Measurements from ENCODE around the gene PAQR7.
A peak's percentile ranks its signal among the peaks of the same experiment; 100 is the strongest.
"Not testable (repeated sequence)": the region's sequence is repeated elsewhere in the genome, so short reads cannot be mapped to it uniquely, and the experiment has no call there.

The PAQR7 gene

DNA sequence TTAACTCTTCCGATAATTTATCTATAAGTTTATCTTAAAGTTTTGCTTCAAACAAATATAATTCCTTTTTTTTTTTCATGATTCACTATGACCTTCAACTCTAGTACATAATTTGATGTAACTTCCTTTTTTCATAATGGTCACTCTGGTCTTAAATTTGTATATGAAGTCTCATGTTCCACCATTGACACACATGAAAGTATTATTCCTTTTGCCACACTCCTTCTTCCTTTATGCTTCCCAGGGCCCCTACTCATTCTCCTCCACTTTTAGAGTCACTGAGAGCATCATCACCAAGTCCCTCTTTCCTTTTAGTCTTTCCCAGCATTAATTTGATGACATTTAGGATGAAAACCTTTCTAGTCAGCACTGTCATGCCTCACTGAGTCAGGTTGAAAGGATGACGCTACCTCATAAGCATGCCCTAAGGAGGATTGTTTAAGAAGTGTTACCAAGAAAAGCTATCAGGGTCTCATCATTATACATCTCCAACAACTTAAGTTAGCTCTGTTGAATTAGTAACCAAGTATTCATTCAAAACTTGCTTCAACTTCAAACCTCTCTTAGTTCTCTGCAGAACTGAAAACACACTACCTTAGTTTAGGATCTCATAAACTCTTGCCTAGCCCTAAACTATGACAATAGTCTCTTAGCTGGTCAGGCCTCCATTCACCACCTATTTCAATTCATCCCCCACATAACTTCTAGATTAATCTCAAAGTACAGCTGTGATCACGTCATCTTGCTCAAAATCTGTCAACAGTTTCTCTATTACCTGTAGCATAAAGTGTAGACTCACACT lies 30.8 kb downstream of the PAQR7 start:
- no peak for DNase-seq

DNA sequence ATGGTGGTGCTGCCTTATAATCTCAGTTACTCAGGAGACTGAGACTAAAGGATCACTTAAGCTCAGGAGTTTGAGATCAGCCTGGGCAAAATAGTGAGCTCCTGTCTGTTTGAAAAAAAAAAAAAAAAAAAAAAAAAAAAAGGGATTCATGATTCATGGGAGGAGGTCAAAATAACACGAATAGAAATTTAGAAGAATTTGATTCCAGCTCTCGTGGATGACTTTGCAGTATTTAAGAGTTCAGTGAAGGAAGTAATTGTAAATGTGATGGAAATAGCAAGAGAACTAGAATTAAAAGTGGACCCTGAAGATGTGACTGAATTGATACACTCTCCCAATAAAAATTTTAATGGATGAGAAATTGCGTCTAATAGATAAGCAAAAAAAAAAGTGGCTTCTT lies 32.0 kb downstream of the PAQR7 start:
- DNase-seq: no peak

DNA sequence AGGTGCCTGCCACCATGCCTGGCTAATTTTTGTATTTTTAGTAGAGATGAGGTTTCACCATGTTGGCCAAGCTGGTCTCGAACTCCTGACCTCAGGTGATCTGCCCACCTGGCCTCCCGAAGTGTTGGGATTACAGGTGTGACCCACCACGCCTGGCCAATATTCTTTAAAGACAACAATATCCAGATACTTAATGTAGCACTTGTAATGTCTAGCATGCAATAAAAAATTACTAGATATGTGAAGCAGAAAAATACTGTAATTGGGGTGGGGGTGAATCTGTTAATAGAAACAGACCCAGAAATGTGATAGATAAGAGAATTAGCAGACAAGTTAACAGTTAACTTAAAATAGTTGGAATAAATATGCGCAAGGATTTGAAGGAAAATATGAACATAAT lies 35.7 kb downstream of the PAQR7 start:
- not testable (repeated sequence) for DNase-seq

GRCh38 chr1:25837262-25837875 lies 38.1 kb downstream of the PAQR7 start:
- DNase-seq: no peak

DNA sequence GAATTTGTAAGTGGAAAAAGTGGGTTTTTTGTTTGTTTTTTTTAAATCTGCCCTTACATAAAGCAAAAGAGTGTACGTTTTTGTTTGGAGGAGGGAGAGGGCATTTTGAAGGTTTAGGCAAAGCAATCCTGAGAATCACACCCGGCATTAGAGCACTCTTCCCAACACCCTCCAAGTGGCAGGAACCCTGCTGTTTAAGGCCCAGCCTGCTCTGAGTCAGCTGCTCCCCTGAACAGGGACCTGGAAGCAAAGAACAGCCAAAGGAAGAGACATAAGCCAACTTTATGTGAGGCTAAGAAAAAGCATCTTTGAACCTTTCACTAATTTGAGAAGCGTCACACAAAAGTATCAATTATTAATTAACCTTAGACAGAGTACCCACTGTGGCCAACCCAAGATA lies 38.8 kb downstream of the PAQR7 start:
- DNase-seq: no peak

DNA sequence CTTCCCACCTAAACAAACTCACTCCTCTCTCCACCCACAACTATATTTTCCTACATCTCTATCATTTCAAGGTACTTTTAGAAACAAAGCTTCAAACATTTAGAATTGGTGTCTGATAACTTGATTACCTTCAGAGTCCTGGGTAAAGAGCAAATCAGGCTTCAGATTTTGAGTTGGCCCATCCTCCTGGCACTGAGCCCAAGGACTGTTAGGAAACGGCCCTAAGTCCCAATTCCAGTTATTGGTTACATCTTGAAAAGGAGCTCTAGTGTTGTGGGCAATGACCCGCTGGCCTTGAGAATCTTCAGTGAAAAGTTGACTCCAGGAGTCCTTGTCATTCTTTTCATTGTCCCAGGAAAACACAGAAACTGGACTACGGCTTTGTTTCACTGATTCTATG lies 40.6 kb downstream of the PAQR7 start:
- no peak for DNase-seq

GRCh38 chr1:25833158-25833557 lies 42.4 kb downstream of the PAQR7 start:
- DNase-seq: no peak

DNA sequence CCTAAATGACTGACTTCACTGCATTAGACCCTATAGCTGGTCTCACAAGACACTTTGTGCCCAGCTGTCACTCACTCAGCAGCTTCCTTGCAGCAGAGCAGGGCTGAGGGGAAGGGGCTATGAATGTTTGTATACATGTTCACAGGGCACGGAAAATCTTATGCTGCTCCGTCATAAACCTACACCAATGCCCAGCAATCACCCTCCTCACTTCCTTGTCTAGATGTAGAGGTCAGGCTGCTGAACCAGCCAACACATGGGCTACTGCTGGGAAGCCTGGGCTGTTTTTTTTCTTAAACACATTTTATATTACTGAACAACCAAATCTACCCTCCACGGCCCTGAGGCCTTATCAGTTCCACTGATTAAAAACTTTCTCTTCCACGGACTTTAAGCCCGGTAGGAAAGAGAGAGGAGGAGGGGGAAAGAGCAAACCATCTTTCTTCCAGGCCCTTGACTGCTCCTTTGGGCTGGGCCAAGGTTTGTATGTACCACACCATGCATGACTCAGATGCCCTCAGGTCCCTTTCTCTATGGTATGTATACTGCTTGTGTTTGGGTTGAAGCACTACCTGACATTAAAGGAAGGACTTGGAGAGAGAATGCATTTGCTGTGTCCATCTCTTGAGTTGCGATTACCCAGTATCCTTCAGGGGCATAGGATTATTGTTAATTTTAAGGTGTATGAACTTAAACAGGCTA lies 43.0 kb downstream of the PAQR7 start:
- DNase-seq: no peak

GRCh38 chr1:25831569-25832196 lies 43.8 kb downstream of the PAQR7 start:
- DNase-seq: no peak

DNA sequence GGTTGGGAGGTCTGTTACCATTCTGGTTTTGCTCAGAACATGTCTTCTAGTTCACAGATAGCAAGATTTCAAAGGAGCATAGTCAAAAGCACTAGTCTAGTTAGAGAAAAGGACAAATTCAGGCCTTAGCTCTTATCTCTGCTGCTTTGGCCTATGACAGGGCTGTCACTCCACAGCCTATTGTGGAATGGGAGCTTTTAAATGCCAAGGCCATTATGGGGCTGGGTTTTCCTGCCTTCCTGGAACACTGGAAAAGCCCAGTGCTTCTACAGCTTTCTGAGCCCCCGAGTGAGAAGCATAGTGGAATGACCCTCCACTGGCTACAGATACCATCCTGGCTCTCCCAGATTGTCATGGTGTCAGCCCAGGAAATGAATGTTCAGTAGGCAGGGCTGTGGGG lies 46.5 kb downstream of the PAQR7 start:
- DNase-seq: no peak

DNA sequence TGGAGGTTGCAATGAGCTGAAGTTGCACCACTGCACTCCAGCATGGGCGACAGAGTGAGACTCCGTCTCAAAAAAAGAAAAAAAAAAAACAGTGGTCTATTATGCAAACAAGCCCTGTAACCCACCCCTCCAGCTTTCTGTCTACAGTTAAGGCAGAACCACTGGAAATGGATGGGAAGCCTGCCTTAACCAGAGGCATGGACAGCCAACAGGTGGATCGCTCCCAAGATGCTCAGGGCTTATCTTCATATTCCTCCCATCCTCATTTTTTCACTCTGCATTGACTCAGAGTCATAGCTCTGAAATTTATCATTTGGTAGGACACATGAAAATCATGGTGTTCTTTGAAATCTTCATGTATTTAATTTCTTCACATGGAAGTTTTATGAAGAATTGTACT lies 47.0 kb downstream of the PAQR7 start:
- DNase-seq: no peak

- no peak for DNase-seq
Measured at GRCh38 chr1:25826571-25826970, 48.9 kb downstream of the PAQR7 start.

DNA sequence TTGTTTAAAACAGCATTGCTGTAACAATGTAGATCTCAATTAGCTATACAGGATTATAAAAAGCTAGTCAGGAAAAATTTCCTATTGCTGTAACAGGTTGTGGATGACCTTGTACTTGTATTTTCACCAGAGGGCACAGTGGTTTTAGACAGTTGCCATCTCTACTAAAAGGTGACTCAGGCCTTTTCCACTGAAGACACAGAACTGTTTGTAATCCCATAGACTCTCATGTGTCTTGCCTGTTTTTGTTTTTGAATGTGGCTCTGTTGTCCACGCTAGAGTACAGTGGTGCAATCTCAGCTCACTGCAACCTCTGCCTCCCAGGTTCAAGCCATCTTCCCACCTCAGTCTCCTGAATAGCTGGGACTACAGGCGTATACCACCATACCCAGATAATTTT lies 49.9 kb downstream of the PAQR7 start:
- DNase-seq: no peak

GRCh38 chr1:25821630-25822091 lies 53.8 kb downstream of the PAQR7 start:
- DNase-seq: no peak

DNA sequence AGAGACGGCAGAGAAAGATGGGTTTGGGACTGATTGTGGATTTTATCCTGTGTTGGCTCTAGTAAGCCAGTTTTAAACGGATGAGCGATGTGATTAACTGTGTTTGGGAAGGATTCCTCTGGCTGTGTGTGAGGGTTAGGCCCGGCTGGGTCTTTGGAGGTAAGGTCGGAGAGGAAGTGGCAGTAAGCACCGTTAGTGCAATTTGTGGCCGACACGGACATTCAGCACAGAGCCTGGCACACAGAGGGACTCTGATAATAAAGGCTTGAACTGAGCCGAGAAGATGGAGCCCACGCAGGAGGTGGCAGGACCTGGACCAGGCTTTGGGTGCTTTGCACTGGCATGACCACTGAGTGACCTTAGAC lies 54.4 kb downstream of the PAQR7 start:
- no peak for DNase-seq

DNA sequence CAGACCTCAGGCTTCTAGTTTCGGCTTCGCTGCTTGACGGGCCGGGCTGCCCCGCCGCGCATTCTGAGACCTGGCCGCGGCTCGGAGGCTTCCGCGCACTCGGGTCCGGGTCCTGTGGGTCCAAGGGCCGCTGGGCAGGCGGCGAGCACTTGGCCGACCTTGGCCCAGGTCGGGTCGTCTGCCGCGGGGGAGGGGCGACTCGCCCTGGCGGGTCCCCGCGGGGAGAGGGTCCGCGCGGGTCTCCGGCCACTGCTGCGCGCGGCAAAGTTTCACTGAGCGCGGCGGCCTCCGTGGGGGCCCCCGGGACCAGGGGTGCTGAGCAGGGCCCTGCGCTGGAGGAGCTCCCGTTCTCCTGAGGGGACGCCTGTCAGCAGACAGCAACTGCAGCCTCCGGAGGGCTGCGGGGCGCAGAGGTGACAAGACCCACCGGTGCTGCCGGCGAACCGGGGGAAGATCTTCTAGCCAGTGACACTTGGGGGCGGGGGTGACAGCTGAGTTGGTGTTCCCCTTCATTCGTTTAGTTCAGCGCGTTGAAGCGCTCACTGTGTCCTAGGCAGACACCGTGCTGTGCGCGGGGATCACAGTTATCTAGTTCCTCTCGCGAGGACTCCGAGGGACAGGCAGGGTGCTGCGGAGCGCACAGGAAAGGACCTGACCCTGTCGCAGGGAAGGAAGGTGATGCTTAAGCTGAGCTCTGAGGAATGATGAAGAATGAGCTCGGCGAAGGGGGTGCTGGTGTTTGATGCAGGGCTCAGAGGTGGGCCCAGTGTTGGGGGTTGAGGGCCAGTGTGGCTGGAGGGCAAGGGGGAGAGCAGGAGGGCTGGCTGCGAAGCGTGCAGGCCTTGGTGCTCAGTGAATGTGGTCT lies 55.0 kb downstream of the PAQR7 start:
- DNase-seq: peak; percentile 24

- peak; percentile 43 for DNase-seq
Measured at GRCh38 chr1:25819491-25820246, 55.8 kb downstream of the PAQR7 start, which contains the start of gene MTFR1L. Gene MTFR1L (plus strand): TSS chr1:25819954. CDS start chr1:25823105, 3,151 bp downstream.

- DNase-seq: no peak
Measured at GRCh38 chr1:25818569-25818968, 56.9 kb downstream of the PAQR7 start.

GRCh38 chr1:25817840-25818501 lies 57.5 kb downstream of the PAQR7 start:
- DNase-seq: no peak

DNA sequence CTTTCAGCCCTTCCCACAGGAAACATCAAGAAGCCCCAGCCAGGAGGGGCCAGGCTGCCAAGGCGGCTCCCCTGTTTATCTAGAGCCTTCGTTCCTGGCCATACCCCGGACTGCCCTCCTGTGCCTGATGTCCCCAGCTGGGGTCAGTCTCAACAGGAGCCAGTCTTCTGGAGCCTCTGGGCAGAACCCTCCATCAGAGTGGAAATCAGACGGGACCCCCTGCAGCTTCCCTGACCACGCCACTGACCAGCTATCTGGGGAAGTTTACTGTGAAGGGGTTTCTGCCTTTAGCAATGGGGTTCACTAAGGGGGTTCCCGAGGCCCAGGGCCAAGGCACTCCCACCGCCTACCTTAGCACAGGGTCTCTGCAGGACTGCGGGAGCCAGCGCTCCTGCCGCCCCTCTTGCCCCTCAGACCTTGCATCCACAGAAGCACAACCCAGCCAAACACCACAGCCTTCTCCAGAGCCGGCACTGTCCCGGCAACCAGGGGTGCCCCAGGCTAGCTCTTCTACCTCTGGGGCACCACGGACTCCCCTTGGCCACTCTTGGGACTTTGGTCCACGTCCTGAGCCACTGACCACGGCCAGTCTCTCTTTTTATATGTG lies 59.3 kb downstream of the PAQR7 start:
- DNase-seq: no peak
